ENCODE results near the gene SMAD3.

DNA sequence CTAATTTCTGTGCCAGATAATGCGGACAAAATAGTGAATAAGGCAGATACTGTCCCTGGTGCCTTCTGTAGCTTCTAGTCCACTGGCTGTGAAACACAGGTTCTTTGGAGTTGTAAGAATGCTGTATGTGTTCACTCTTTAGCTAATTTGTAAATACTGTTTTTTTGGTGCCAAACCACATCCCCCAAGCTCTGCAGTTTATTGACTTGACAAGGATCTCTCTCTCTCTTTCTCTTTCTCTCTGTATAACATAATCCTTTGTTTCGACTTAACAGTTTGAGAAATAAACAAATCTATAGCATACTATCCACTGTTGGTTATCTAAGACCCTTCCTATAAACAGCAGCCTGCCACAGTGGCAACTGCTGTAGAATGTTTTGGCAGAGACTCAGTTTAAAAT, 7.6 kb downstream of the SMAD3 start:
- no peak for TF ChIP-seq CHD2 (IDR thresholded peaks at IDR 0.05; ENCODE audit: borderline replicate concordance, low read depth, low read length)
- TF ChIP-seq REST (IDR thresholded peaks at IDR 0.05; ENCODE audit: low read depth, low read length) = no peak
- TF ChIP-seq CREB1 (IDR thresholded peaks at IDR 0.05; ENCODE audit: low read depth) = no peak
- no peak for TF ChIP-seq RCOR1 (conservative IDR thresholded peaks at IDR 0.05; ENCODE audit: low read depth, low read length)
